ENCODE measurements around the gene SLC4A1AP.

Gene SLC4A1AP

DNA sequence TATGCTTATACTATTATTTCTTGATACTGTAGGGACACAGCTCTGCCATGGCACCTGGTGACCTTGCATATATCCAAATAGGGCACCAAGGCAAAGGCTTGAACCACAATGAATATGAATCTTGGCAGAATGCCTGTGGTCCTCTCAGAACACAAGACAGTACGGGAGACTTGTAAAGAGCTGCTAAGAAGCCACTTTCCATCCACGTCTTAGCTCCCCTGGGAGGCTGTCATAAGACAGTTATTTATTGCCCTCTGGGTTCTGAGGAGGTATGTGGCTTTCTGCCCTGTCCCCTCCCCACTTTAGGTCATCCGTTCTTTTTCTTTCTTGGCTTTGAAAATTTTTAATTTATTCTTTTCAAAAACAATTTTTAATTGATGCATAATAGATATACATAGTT lies 78.0 kb downstream of the SLC4A1AP start:
- DNase-seq (ENCODE audit: low read depth in 2 of 2) = no peak

DNA sequence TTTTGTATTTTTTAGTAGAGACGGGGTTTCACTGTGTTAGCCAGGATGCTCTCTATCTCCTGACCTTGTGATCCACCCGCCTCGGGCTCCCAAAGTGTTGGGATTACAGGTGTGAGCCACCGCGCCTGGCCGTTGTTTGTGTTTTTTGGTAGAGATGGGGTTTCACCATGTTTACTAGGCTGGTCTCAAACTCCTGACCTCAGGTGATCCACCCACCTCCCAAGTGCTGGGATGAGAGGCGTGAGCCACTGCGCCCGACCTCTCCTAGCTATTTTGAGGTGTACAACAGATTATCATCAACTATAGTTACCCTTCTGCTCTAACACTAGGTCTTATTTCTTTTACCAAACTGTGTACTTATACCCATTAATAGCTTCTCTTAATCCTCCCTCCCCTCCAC lies 78.9 kb downstream of the SLC4A1AP start:
- no peak for DNase-seq (ENCODE audit: low read depth in 2 of 2)

Data from stimulated activated CD8-positive, alpha-beta memory T cell treated with anti-CD3 and anti-CD28 coated beads, Interleukin-2, amount 100 ng/mL, for 1 hour (primary cell).